ENCODE measurements around the gene TEX13D.

TEX13D gene

GRCh38 chrX:124348885-124349453 lies 16.5 kb downstream of the TEX13D start:
- DNase-seq = no peak

GRCh38 chrX:124354648-124355047 lies 22.2 kb downstream of the TEX13D start:
- no peak for DNase-seq

GRCh38 chrX:124358800-124359383 lies 26.4 kb downstream of the TEX13D start:
- no peak for DNase-seq

- no peak for DNase-seq
Measured at GRCh38 chrX:124362072-124362471, 29.6 kb downstream of the TEX13D start.

GRCh38 chrX:124362761-124363160 lies 30.3 kb downstream of the TEX13D start:
- no peak for DNase-seq

- DNase-seq = no peak
Measured at GRCh38 chrX:124369722-124370121, 37.3 kb downstream of the TEX13D start.

GRCh38 chrX:124373348-124373747 lies 40.9 kb downstream of the TEX13D start:
- no peak for DNase-seq

GRCh38 chrX:124378643-124379042 lies 46.2 kb downstream of the TEX13D start:
- no peak for DNase-seq

- no peak for DNase-seq
Measured at GRCh38 chrX:124383354-124383753, 50.9 kb downstream of the TEX13D start.

- no peak for DNase-seq
Measured at GRCh38 chrX:124386401-124386800, 53.9 kb downstream of the TEX13D start.
